ENCODE results near the gene RAN. TPM values are rescaled to one million over a fixed set of nuclear protein-coding genes. Genes with fewer than 3 reads are reported as not detected.

Gene RAN
- total and polyA plus RNA-seq, 7 donors: 160 to 509 (median 186) TPM

DNA sequence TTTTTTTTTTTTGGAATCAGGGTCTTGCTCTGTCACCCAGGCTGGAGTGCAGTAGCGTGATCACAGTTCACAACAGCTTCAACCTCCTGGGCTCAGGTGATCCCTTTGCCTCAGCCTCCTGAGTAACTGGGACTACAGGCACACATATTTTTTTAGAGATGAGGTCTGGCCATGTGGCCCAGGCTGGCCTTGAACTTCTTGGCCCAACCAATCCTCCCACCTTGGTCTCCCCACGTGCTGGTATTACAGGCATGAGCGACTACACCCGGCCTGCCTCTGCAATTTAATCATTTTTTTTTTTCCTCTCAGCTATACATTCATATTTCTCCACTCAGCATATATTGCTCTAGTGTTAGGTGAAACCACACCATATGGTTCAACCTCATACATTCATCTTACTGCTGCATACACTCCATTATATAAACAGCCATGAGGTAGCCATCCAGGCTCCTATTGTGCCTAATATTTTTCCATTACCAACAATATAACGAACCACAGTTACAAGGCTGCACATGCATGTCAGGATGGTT is 39.9 kb upstream of the RAN start:
- Histone ChIP-seq H3K4me1 (peaks cover 0 to 28% (median 15%) of the 10 kb centered on the region in 4 donors), H3K27me3 (no peaks in the 10 kb centered on the region), H3K4me3 (no peak overlapping the region), H3K36me3 (no peaks in the 10 kb centered on the region), H3K9me3 (no peaks in the 10 kb centered on the region), H3K27ac (no peak overlapping the region)
- DNase-seq: no peak
- 90 to 91% methylated on average over 5 of the region's 5 CpGs for WGBS, 2 donors
- TF ChIP-seq, protein P1, sequence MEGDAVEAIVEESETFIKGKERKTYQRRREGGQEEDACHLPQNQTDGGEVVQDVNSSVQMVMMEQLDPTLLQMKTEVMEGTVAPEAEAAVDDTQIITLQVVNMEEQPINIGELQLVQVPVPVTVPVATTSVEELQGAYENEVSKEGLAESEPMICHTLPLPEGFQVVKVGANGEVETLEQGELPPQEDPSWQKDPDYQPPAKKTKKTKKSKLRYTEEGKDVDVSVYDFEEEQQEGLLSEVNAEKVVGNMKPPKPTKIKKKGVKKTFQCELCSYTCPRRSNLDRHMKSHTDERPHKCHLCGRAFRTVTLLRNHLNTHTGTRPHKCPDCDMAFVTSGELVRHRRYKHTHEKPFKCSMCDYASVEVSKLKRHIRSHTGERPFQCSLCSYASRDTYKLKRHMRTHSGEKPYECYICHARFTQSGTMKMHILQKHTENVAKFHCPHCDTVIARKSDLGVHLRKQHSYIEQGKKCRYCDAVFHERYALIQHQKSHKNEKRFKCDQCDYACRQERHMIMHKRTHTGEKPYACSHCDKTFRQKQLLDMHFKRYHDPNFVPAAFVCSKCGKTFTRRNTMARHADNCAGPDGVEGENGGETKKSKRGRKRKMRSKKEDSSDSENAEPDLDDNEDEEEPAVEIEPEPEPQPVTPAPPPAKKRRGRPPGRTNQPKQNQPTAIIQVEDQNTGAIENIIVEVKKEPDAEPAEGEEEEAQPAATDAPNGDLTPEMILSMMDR (IDR thresholded peaks at IDR 0.05): no peak
- TF ChIP-seq POLR2AphosphoS5 (IDR thresholded peaks at IDR 0.05) (no peak), EP300 (IDR thresholded peaks at IDR 0.05) (no peak), POLR2A (IDR thresholded peaks at IDR 0.05) (no peak)
- intact Hi-C loops (cut with DNase I): no loop called here

DNA sequence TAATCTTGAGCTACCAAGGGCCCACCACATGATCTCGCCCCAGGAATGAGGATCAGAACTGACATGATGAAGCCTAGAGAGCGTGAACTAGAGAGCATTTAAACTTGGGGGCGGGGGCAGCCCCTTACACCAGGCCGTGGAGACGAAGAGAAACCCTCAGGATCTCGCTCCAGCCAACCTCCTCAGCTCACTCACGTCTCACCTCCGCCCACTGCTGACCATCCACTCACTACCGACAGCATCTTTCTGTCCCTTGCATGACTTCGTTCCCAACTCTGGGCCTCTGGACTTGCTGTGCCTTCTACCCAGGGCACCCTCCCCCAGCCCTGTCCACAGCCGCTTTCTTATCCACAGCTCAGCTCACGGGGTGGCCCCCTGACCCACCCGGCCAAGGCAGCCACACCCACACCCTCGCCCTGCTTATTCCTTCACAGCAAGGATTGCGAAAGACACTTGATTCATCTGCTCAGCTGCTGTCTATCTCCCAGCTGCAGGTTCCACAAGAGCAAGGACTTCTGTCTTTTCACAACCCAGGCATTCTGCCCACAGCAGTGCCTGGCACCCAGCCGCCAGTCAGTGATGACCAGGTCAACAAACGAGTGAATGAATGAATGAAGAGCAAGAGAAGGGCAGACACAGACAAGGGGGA is 39.2 kb upstream of the RAN start:
- Histone ChIP-seq H3K27me3 (no peaks in the 10 kb centered on the region), H3K4me1 (peaks cover 0 to 23% (median 9%) of the 10 kb centered on the region in 4 donors), H3K9me3 (no peaks in the 10 kb centered on the region), H3K36me3 (no peaks in the 10 kb centered on the region), H3K27ac (no peak overlapping the region), H3K4me3 (no peak overlapping the region)
- no peak for DNase-seq
- TF ChIP-seq POLR2A (IDR thresholded peaks at IDR 0.05) (no peak), EP300 (IDR thresholded peaks at IDR 0.05) (no peak), POLR2AphosphoS5 (IDR thresholded peaks at IDR 0.05) (no peak)
- intact Hi-C loops (cut with DNase I): no loop called here
- 71 to 76% methylated on average over 17 of the region's 17 CpGs for WGBS, 2 donors

DNA sequence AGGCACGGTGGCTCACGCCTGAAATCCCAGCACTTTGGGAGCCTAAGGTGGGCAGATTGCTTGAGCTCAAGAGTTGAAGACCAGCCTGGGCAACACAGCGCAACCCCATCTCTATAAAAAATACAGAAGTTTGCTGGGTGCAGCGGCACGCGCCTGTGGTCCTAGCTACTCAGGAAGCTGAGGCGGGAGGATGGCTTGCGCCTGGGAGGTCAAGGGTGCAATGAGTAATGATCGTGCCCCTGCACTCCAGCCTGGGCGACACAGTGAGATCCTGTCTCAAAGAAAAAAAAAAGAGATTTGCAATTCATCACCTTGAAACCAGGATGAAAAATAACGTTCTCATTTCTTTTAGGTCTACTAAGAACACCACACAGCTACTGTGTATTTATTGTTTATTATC is 36.9 kb upstream of the RAN start:
- H3K4me1 ChIP-seq: peaks cover 0 to 33% (median 16%) of the 10 kb centered on the region in 4 donors
- no peaks in the 10 kb centered on the region for H3K36me3 ChIP-seq
- H3K27me3 ChIP-seq: no peaks in the 10 kb centered on the region
- no peak for DNase-seq
- WGBS, 2 donors: 77 to 90% methylated on average over 11 of the region's 11 CpGs
- intact Hi-C loops (cut with DNase I): no loop called here
- no peaks in the 10 kb centered on the region for H3K9me3 ChIP-seq
- no peak overlapping the region for H3K27ac ChIP-seq
- TF ChIP-seq POLR2A (IDR thresholded peaks at IDR 0.05) (no peak), EP300 (IDR thresholded peaks at IDR 0.05) (no peak), POLR2AphosphoS5 (IDR thresholded peaks at IDR 0.05) (no peak)
- no peak overlapping the region for H3K4me3 ChIP-seq

DNA sequence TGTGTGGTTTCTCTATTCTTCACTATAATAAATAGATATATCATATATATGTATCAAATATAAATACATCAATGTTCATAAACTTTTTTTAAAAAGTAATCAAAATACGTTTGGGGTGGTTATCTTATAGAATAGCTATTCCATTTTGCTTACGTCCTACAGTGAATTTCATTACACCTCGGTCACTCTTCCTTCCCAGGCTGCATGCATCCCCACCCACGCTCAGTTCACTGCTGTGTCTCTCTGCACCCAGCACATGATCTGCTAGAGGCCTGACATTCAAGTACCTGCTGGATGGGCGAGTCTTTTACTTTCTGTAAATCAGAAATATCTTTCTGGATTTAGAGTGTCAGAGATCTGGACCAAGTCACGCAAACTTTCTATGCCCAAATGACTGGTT is 36.4 kb upstream of the RAN start:
- Histone ChIP-seq H3K27me3 (no peaks in the 10 kb centered on the region), H3K4me3 (no peak overlapping the region), H3K36me3 (no peaks in the 10 kb centered on the region), H3K27ac (no peak overlapping the region), H3K4me1 (peaks cover 0 to 34% (median 16%) of the 10 kb centered on the region in 4 donors), H3K9me3 (no peaks in the 10 kb centered on the region)
- no peak for DNase-seq
- TF ChIP-seq POLR2A (IDR thresholded peaks at IDR 0.05) (no peak), EP300 (IDR thresholded peaks at IDR 0.05) (no peak), POLR2AphosphoS5 (IDR thresholded peaks at IDR 0.05) (no peak)
- TF ChIP-seq, protein P1 (IDR thresholded peaks at IDR 0.05): no peak
- WGBS, 2 donors: 88 to 92% methylated on average over 6 of the region's 6 CpGs
- intact Hi-C loops (cut with DNase I): no loop called here

DNA sequence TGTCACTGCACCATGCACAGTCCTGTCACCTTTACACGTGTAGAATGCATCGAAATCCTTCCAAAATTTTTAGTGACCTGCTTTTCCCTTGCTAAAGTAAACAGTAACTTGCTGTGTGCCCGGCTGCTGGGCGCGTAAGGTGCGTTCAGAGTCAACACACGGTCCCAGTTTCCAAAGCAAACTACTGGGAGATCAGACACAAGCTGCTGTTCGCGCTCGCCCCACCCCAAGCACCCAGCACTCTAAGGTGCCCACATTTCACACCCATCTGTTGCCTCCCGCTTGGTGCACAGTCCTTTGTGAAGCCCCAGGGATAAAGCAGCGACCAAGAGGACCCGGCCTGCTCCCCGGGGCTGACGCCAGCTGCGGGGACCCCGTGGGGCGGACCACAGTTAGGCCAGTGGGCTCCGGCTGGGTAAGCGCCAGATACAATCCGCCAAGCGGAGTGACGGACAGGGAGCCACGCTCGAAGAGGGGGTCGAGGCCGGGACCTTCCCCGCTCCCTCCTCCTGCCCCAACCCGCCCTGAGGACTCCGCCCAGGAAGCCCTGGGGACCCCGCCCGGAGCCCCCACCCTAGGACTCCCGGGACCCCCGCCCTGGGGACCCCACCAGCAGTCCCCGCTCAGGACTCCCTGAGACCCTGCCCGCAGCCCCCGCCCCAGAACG is 33.4 kb upstream of the RAN start:
- DNase-seq: no peak
- Histone ChIP-seq H3K27ac (peak overlapping the region; percentile 82 to 90 (median 83)), H3K4me1 (peaks cover 0 to 24% (median 14%) of the 10 kb centered on the region in 4 donors), H3K4me3 (peak overlapping the region; percentile 87 to 100 (median 94)), H3K36me3 (no peaks in the 10 kb centered on the region), H3K27me3 (no peaks in the 10 kb centered on the region), H3K9me3 (no peaks in the 10 kb centered on the region)
- intact Hi-C loops (cut with DNase I): no loop called here
- 2 to 9% methylated on average over 38 of the region's 38 CpGs for WGBS, 2 donors
- TF ChIP-seq POLR2AphosphoS5 (IDR thresholded peaks at IDR 0.05) (no peak), POLR2A (IDR thresholded peaks at IDR 0.05) (no peak), EP300 (IDR thresholded peaks at IDR 0.05) (no peak)
- TF ChIP-seq, protein P1 (IDR thresholded peaks at IDR 0.05): no peak

Measured in sigmoid colon (tissue), 7 donors.